ENCODE data around the gene GLOD5.

DNA sequence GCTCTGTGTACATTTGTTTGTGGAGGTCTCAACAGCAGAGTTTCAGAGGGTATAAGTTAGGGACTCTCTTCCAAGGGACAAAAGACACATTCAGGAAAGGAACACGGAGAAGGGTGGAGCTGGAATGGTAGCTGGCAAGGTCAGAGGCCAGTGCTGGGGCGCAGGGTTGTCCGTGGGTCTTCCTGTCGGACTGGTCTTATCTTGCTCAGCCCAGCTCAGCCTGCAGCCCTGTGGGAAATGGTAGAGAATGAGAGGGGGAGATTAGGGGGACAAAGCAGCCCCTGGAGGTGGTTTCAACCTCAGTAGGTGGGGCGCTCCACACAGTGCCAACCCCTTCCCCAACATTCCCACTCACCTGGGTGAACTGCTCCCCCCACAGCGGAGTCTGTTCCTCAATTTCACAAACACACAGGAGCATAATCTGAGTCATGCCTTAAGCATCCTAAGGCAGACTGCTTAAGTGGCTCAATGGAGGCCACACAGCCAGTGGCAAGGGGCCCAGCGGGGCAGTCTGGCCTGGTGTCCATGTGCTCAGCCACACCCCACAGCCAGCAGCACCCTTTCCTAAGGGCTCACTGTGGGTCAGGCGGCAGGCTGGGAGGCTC lies 33.5 kb downstream of the GLOD5 start:
- TF ChIP-seq ZNF274 (IDR thresholded peaks at IDR 0.05; ENCODE audit: low read depth, low read length) = no peak
- TF ChIP-seq YY1 (IDR thresholded peaks at IDR 0.05; ENCODE audit: insufficient read depth, insufficient read length) = no peak
- no peak for TF ChIP-seq SUZ12 (IDR thresholded peaks at IDR 0.05; ENCODE audit: extremely low read depth, insufficient read depth, insufficient read length)

Data from NT2/D1 (cell line).